ENCODE measurements around the gene LRRC25. TPM values are rescaled to one million over a fixed set of nuclear protein-coding genes. Genes with fewer than 3 reads are reported as not detected.

LRRC25 gene
- total and polyA plus RNA-seq, 11 donors: 0.83 to 33.0 (median 2.8) TPM

DNA sequence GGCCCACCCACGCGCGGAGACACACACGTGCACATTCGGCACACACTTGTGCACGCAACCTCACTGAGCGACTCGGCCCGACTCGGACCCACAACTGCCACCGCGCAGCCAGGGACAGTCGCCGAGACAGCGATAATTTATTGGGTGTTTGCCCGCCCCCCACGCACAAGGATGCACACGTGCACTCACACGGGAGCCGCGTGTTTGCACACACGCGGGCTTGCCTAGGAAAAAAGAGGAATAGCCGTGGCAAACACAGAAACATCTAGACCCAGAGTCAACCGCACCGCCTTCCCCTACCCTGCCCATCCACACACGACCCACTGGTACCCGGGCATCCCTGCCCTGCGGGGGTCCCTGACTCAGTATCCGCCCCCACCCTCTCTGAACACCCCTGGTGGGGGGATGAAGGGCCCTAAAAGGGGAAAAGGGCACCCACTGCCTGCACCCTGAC, 20.6 kb upstream of the LRRC25 start:
- Histone ChIP-seq H3K27me3 (peaks cover 0 to 22% (median 0%) of the 10 kb centered on the region in 9 donors), H3K27ac (peak overlapping the region; percentile 89 to 100 (median 95)), H3K4me3 (peak overlapping the region in 11 of 12 donors; percentile 3 to 99 (median 80)), H3K36me3 (no peaks in the 10 kb centered on the region), H3K9me3 (no peaks in the 10 kb centered on the region), H3K4me1 (peaks cover 8 to 82% (median 60%) of the 10 kb centered on the region in 12 donors)
- TF ChIP-seq, protein P1, sequence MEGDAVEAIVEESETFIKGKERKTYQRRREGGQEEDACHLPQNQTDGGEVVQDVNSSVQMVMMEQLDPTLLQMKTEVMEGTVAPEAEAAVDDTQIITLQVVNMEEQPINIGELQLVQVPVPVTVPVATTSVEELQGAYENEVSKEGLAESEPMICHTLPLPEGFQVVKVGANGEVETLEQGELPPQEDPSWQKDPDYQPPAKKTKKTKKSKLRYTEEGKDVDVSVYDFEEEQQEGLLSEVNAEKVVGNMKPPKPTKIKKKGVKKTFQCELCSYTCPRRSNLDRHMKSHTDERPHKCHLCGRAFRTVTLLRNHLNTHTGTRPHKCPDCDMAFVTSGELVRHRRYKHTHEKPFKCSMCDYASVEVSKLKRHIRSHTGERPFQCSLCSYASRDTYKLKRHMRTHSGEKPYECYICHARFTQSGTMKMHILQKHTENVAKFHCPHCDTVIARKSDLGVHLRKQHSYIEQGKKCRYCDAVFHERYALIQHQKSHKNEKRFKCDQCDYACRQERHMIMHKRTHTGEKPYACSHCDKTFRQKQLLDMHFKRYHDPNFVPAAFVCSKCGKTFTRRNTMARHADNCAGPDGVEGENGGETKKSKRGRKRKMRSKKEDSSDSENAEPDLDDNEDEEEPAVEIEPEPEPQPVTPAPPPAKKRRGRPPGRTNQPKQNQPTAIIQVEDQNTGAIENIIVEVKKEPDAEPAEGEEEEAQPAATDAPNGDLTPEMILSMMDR (IDR thresholded peaks at IDR 0.05): no peak
- TF ChIP-seq POLR2A (IDR thresholded peaks at IDR 0.05): no peak
- WGBS, 4 donors: 10 to 17% (median 10%) methylated on average over 27 to 30 of the region's 30 CpGs
- ATAC-seq (no peak), DNase-seq (peak in 2 of 5 donors; percentile 61 to 65)
- intact Hi-C loops (cut with DNase I): loop anchor here in 3 of 10 donors (5.0 to 10.0 kb wide), 5 partner anchors 133 to 403 kb away; partner anchors contain the start of genes JUND (in 1 of the 3) and RAB3A (in 1 of the 3)

DNA sequence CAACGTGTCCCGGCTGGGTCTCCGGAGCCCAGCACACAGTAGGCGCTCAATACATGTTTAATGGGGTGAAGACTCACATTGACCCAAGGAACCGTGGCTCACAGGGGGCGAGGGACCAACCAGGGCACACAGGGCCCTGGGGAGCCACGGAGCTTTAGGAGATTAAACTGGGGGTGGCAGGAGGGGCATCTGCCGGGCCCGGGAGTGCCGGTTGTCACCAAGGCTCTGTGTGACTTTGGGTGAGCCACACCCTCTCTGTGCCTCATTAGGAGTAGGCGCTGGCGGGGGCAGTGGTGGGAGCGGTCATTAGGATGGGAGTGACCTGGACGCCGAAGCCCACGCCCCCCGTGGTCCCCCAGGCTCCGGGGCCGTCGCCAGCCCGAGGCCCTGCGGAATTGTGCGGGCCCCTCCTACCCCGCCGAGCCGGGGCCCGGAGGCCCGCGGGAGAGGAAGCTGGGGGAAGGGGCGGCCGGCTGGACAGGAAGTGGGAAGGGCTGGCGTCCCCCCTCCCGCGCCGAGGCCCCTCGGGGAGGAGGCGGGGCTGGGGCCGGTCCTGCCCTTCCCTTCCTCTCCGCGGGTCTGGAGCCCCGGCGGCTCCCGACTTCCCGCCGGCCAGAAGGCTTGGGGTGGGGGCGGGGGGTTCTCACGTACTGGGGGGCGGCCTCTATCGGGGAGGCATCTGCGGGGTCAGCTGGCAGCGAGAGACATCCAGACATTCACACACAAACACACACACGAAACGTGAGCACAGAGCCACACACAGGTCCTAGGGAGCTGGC, 20.0 kb upstream of the LRRC25 start:
- Histone ChIP-seq H3K4me3 (peak overlapping the region; percentile 3 to 99 (median 78)), H3K4me1 (peaks cover 8 to 76% (median 57%) of the 10 kb centered on the region in 12 donors), H3K9me3 (no peaks in the 10 kb centered on the region), H3K27me3 (peaks cover 0 to 22% (median 0%) of the 10 kb centered on the region in 9 donors), H3K36me3 (no peaks in the 10 kb centered on the region), H3K27ac (peak overlapping the region; percentile 89 to 100 (median 95))
- DNase-seq: peak; percentile 90 to 94 (median 94)
- ATAC-seq: peak; percentile 8 to 62 (median 56)
- intact Hi-C loops (cut with DNase I): loop anchor here in 3 of 10 donors (1.0 to 10.0 kb wide), 6 partner anchors 133 to 403 kb away; partner anchors contain the start of genes JUND (in 2 of the 3) and RAB3A (in 1 of the 3)
- peak in 1 of 2 donors; percentile 51 for TF ChIP-seq POLR2A (IDR thresholded peaks at IDR 0.05)
- TF ChIP-seq, protein P1 (IDR thresholded peaks at IDR 0.05): no peak
- 1 to 3% (median 1%) methylated on average over 13 to 53 of the region's 53 CpGs for WGBS, 4 donors

DNA sequence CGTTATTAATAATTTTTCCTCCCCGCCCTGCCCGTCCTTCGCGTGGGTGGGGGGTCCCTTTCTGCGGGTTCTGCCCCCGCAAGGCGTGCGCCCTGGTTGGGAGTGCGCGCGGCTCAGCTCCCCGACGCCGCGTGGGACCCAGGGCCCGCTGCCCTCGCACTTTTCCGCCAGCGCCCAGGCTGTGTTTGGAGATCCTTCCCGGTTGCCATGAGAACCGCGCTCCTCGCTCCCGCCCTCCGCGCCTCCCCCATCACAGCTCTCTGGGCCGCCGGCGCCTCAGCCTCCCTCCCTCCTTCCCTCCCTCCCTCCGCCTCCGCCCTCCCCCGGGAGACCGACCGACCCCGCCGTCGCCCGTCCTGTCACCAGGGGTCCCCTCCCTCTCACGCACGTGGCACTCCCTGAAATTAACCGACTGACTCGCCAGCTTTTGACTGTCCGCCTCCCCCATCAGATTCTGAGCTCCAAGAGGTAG, 19.4 kb upstream of the LRRC25 start:
- peak overlapping the region; percentile 89 to 100 (median 95) for H3K27ac ChIP-seq
- H3K27me3 ChIP-seq: peaks cover 0 to 22% (median 0%) of the 10 kb centered on the region in 9 donors
- DNase-seq: peak; percentile 93 to 95 (median 95)
- peak; percentile 34 to 62 (median 56) for ATAC-seq
- no peaks in the 10 kb centered on the region for H3K36me3 ChIP-seq
- peak overlapping the region in 11 of 12 donors; percentile 7 to 99 (median 80) for H3K4me3 ChIP-seq
- 1 to 3% (median 2%) methylated on average over 39 to 44 of the region's 44 CpGs for WGBS, 4 donors
- TF ChIP-seq POLR2A (IDR thresholded peaks at IDR 0.05): no peak
- TF ChIP-seq, protein P1 (IDR thresholded peaks at IDR 0.05): no peak
- intact Hi-C loops (cut with DNase I): loop anchor here in 3 of 10 donors (1.0 to 10.0 kb wide), 6 partner anchors 132 to 402 kb away; partner anchors contain the start of genes JUND (in 2 of the 3) and RAB3A (in 1 of the 3)
- peaks cover 8 to 71% (median 56%) of the 10 kb centered on the region in 12 donors for H3K4me1 ChIP-seq
- no peaks in the 10 kb centered on the region for H3K9me3 ChIP-seq

All from heart left ventricle (tissue), 16 donors.